Measurements from ENCODE around the gene SERPINI1.

The SERPINI1 gene

DNA sequence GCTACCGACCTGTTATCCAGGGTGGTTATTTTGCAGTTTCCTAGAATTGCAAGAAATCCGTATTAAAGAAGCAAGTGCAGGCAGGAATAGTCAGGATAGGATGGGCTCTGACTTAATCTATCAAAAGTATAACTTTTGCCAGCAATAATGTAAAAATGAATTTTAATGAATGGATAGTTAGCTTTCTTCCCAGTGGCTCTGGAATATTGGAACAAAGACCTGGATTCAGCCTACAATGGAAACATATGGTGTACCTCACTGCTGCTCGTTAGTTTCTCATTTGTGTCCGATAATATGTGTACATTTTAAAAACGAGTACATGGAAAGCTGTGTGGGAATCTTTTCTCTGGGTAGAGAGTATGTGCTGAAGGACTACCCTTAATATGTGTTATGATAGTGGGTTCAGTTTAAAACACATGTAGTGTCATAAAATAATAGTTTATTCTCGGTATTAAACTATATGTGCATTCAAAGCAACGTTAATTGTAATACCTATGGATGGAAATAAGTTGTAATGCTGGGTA lies 805 bp downstream of the SERPINI1 start:
- no peak for DNase-seq

DNA sequence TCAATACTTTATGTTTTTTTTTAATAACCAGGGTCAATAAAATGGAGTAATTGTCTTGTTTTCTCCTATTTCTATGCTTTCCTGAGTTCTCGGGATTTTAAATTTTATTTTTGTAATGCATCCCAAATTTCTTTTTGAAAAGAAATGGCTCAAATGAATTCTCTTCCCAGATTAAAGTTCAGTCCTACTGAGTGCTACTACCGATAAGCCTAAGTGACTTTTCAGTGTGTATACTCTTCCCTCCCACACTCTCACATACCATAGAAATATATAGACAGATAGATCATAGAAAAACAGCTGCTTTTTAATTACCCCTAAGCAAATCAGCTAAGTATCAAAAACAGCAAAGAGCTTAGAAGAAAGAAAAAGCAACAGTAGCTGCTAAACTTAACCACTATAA lies 1.5 kb downstream of the SERPINI1 start:
- no peak for DNase-seq

DNA sequence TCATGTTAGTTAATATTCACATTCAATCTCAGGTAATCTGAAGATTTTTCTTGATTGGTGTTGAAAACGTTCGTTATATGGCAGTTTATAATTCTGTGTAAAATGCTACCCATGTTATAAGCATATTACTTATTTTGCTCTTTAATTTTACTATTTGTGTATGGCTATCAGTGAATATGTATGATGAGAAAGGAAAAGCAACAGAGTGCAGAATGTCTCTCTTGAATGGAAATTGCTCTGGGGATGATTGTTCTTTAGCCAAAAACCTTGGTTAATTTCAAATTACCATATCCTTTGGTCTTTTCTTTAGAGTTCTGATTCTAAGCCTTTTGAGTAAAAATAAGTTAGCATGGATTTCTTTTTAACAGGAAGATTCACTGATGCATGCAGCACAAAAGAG lies 2.5 kb downstream of the SERPINI1 start:
- DNase-seq: no peak

- no peak for DNase-seq
Observed at GRCh38 chr3:167739190-167739810, 3.8 kb downstream of the SERPINI1 start.

- no peak for DNase-seq
Observed at GRCh38 chr3:167740961-167741587, 5.6 kb downstream of the SERPINI1 start.

DNA sequence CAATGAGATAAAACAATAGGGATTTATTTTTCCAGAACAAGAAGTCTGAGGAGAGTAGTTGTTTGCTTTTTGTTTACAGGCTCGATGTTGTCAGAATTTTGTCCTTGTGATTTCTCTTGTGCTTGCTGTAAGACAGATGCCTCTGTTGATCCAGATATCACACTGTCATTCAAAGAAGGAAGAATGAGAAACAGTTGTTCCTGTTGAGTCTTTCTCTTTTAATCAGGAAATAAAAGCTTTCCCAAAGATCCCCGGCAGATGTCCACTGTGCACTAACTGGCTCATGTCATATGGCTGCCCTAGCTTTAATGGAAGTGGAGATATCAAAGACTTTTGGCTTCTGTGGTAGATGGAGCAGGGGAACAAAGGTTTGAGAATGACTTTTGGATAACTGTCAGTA lies 6.8 kb downstream of the SERPINI1 start:
- no peak for DNase-seq

DNA sequence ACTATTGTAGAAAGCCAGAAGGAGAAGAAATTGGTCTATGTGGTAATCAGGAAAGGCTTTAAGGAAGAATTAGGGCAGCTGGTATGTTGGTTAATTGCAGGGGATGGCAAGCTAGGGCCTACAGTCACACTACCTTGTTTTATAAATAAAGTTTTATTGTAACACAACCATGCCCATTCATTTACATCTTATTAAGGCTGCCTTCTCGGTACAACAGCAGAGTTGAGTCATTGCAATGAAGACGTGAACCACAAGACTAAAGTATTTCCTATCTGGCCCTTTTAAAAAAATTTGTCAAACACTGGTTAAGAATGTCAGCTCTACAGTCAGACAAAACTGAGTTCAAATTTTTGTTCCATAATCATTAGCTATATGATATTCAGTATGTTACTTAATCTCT lies 8.3 kb downstream of the SERPINI1 start:
- no peak for DNase-seq

- no peak for DNase-seq
Observed at GRCh38 chr3:167749209-167749608, 13.7 kb downstream of the SERPINI1 start.

- DNase-seq: no peak
Observed at GRCh38 chr3:167749728-167750127, 14.2 kb downstream of the SERPINI1 start.

- DNase-seq: no peak
Observed at GRCh38 chr3:167750272-167750971, 14.9 kb downstream of the SERPINI1 start.

GRCh38 chr3:167754049-167754448 lies 18.5 kb downstream of the SERPINI1 start:
- DNase-seq: no peak

DNA sequence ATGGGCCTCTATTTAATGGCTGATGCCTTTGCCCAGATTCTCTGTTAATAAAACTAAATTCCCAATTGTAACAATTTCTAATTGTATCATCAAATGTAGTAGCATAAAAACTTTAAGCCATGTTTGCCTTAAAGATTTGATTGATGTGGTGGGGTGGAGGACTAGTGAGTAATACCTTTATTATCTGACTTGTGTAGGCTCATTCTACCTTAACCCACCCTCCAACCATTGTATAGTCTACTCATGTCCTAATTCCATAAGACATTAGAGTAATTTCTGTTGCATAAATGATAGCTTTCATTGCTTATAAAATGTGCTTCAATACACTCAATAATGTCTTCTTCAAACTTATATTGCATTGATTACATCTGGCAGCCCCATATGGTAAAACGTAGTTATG lies 25.8 kb downstream of the SERPINI1 start:
- no peak for DNase-seq

- DNase-seq: no peak
Observed at GRCh38 chr3:167762296-167762695, 26.8 kb downstream of the SERPINI1 start.

GRCh38 chr3:167772992-167773391 lies 37.5 kb downstream of the SERPINI1 start:
- no peak for DNase-seq

GRCh38 chr3:167773584-167773983 lies 38.1 kb downstream of the SERPINI1 start:
- DNase-seq: no peak

- DNase-seq: no peak
Observed at GRCh38 chr3:167776066-167776685, 40.7 kb downstream of the SERPINI1 start.

GRCh38 chr3:167777356-167777755 lies 41.8 kb downstream of the SERPINI1 start:
- DNase-seq: no peak

GRCh38 chr3:167780214-167780883 lies 44.8 kb downstream of the SERPINI1 start:
- DNase-seq: no peak

- DNase-seq: no peak
Observed at GRCh38 chr3:167783781-167784180, 48.3 kb downstream of the SERPINI1 start.

DNA sequence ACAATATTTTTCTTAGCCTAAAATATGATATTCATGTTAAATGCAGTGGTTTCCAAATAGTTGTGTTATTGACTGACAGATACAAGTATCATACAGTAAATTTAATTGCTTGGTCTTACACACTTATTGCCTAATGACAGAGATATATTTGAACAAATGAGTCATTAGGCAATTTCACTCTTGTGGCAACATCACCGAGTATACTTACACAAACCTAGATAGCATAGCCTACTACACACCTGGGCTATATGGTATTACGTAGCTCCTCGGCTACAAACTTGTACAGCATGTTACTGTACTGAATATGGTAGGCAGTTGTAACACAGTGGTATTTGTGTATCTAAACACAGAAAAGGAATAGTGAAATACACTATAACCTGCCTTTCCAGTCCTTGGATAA lies 50.3 kb downstream of the SERPINI1 start:
- no peak for DNase-seq

- no peak for DNase-seq
Observed at GRCh38 chr3:167787440-167787839, 51.9 kb downstream of the SERPINI1 start.

DNA sequence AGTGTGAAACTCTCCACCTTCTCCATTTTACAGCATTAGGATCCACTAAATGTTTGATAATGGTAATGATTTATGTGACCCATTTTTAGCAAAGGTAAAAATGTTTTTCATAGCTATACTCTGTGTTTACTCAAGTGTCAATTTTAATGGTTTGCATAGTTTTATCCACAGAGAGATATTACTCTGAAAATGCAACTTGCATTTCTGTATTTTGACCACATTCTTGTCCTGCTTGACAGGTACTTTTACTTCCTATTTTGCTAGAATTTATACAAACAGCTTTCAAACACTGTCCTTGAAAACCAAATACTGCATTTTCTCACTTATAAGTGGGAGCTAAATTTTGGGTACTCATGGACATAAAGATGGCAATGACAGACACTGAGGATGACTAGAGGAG lies 62.9 kb downstream of the SERPINI1 start:
- no peak for DNase-seq

- DNase-seq: no peak
Observed at GRCh38 chr3:167808910-167809309, 73.4 kb downstream of the SERPINI1 start.

Data from NCI-H1048 (cell line).